Right cardiac atrium (tissue), 5 donors: Measurements from ENCODE around the gene MTHFSD. TPM values are rescaled to one million over a fixed set of nuclear protein-coding genes. Genes with fewer than 3 reads are reported as not detected.
A peak's percentile ranks its signal among the peaks of the same experiment; 100 is the strongest.

Source experiments
- ATAC-seq, 2 donors: fragments of 200-7000 bp; cut with Tn5 transposase; one replicate each; pipeline versions ENCODE4 v1.8.0 to v1.9.1; 2020; ENCODE audit warnings: moderate library complexity in 2 of 2, mild to moderate bottlenecking in 1 of 2
- DNase-seq, 3 donors: peaks; one replicate each; pipeline ENCODE4 v3.0.0-alpha.2; 2020
- H3K27ac ChIP-seq: one replicate; pipeline ENCODE4 v1.5.1; 2013; ENCODE audit warnings: mild to moderate bottlenecking, low read length, control low read depth, moderate library complexity
- H3K27me3 ChIP-seq: one replicate; pipeline ENCODE4 v1.6.1; 2013; ENCODE audit not compliant: control insufficient read depth, insufficient read depth
- H3K4me1 ChIP-seq: one replicate; pipeline ENCODE4 v1.6.1; 2013; ENCODE audit warnings: low read length; ENCODE audit not compliant: control insufficient read depth, insufficient read depth
- H3K4me3 ChIP-seq: one replicate; pipeline ENCODE4 v1.5.1; 2013; ENCODE audit warnings: low read length, control low read depth
- H3K9me3 ChIP-seq: one replicate; pipeline ENCODE4 v1.6.1; 2013; ENCODE audit warnings: low read length; ENCODE audit not compliant: control insufficient read depth
- WGBS: extraction: QIAGEN DNeasy Blood & Tissue Kit; methylation state at CpG from one replicate; pipeline ENCODE4 v1.1.7; 2013; 5-methylcytosine and 5-hydroxymethylcytosine counted together
- intact Hi-C, 4 donors: fragments of 100-400 bp; cut with DNase I; formaldehyde crosslinking; loops; one replicate each; pipeline versions ENCODE4 v1.11.0 to v1.14.0; 2022 to 2023
- polyA plus RNA-seq: library from polyadenylated mRNA; stranded (reverse); fragments of 200-250 nt; gene quantifications from one replicate; pipeline ENCODE4 v1.2.3, GENCODE V29; 2013
- total RNA-seq, 4 donors: library from RNA; stranded (reverse); fragmentation: NEBNext Ultra II Directional; extraction: Animal tissue kit (Norgen Biotek cat#: 25700); gene quantifications; one replicate each; pipeline ENCODE4 v1.2.1, GENCODE V29; 2021
- donor health status: healthy with polysubstance abuse.
- donor health status: DM: no; HTN: yes; CAD: no.
- donor health status: DM: no; HTN: no; CAD: no.
- donor health status: DM: no; HTN: yes; CAD: no; lungs with severe emphysema.
- donor health status: DM: yes; HTN: yes; CAD: no.

Gene MTHFSD
- total and polyA plus RNA-seq, 5 donors, result 8.8 to 14.7 (median 11.2) TPM

DNA sequence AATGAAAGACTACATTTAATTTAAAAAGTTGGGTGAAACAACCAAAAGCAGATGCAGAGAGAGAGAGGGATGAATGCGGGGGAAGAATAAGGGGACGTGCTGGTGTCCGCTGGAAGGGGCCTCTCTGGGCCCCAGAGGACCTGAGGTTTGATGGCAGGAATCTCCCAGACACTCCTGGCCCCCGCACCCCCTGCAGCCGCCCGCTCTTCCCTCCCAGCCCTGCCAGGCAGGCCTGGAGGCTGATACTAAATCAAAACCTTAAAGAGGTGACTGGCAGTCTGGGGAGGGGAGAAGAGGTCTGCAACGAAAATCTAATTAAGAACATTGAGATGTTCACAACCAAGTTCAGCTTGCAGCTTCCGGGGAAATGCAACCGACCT, 25.7 kb upstream of the MTHFSD start:
- no peak for ATAC-seq
- intact Hi-C loops, result no loop called here
- Histone ChIP-seq H3K27ac (no peak overlapping the region), H3K4me3 (no peak overlapping the region), H3K27me3 (no peaks in the 10 kb centered on the region), H3K4me1 (no peaks in the 10 kb centered on the region), H3K9me3 (no peaks in the 10 kb centered on the region)
- 86% methylated on average over 9 of the region's 9 CpGs for whole genome bisulfite sequencing
- no peak for DNase-seq

DNA sequence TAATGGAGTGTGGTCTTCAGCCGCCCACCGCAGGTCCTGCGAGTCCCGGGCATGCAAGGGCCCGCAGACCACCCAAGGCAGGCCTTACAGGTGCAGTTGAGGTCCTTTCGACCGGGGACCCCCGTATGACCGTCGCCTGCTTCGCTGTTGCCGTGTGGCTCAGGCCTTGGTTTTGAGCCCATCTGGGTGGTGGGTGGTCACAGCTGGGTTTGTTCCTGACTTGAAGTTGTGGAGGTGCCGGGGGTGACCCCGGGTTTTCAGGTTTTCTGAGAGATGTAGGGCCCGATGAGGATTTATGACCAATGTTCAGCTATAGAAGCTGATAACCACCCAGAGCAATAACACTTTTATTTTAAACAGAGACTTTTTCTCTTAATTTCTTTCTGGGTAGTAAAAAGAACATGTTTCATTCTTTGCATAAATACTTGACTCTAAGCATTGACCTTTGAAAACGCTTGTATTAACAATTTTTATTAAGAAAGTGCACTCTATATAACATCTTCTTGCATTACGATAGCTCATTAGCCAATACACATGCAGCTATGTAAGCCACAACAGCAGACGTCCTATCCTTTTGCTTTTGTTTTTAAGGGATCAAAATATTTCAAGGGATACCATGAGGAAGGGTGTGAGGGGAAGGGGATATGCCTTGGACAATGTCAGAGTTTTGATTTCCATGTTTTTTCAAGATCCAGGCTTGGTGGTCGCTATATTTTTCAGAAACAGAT, 25.2 kb upstream of the MTHFSD start:
- no peaks in the 10 kb centered on the region for H3K4me1 ChIP-seq
- ATAC-seq (no peak), DNase-seq (no peak)
- no peak overlapping the region for H3K4me3 ChIP-seq
- no peaks in the 10 kb centered on the region for H3K27me3 ChIP-seq
- 72% methylated on average over 19 of the region's 19 CpGs for WGBS
- intact Hi-C loops, result no loop called here
- H3K9me3 ChIP-seq, result no peaks in the 10 kb centered on the region
- no peak overlapping the region for H3K27ac ChIP-seq

DNA sequence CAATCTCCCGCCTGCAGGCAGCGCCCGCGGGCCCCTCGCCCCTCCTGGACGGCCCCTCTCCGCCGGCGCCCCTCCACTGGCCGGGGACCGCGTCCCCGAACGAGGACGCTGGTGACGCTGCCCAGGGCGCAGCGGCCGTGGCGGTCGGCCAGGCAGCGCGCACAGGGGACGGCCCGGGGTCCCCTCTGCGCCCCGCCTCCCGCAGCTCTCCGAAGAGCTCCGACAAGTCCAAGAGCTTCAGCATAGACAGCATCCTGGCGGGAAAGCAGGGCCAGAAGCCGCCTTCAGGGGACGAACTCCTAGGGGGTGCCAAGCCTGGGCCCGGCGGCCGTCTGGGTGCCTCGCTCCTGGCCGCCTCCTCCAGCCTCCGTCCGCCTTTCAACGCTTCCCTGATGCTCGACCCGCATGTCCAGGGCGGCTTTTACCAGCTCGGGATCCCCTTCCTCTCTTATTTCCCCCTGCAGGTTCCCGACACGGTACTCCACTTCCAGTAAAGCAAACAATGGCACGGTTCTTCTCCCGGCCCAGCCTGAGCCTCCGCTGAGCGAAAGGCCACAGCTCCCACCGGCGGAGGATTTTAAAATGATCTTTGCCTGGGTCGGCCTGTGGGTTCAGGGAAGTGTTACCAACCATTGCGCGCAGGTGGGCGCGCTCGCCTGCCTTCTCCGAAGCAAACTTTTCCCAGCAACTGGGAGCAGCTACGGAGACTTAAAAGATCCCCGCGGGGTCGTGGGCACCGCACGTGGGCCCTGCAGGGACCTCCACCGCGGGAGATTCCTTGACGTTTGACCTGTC, 24.4 kb upstream of the MTHFSD start:
- Histone ChIP-seq H3K4me1 (no peaks in the 10 kb centered on the region), H3K27ac (peak overlapping the region; percentile 19), H3K27me3 (no peaks in the 10 kb centered on the region), H3K4me3 (peak overlapping the region; percentile 22), H3K9me3 (no peaks in the 10 kb centered on the region)
- DNase-seq, result peak in 2 of 3 donors; percentile 78 to 80
- intact Hi-C loops, result loop anchor here (5.0 to 10.0 kb wide), 4 partner anchors 85 to 185 kb away; no protein-coding TSS in a partner anchor
- WGBS, result 25% methylated on average over 69 of the region's 69 CpGs
- ATAC-seq, result peak; percentile 5 to 32

DNA sequence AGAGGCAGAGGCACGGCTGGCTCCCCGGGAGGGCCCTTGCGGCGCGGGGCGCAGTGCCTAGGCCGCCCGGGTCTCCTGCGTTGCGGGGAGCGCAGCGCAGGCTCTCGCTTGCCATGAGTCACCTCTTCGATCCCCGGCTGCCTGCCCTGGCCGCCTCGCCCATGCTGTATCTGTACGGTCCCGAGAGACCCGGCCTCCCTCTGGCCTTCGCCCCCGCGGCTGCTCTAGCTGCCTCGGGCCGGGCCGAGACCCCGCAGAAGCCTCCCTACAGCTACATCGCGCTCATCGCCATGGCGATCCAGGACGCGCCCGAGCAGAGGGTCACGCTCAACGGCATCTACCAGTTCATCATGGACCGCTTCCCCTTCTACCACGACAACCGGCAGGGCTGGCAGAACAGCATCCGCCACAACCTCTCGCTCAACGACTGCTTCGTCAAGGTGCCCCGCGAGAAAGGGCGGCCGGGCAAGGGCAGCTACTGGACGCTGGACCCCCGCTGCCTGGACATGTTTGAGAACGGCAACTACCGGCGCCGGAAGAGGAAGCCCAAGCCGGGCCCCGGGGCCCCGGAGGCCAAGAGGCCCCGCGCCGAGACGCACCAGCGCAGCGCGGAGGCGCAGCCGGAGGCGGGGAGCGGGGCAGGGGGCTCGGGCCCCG, 23.7 kb upstream of the MTHFSD start:
- Histone ChIP-seq H3K9me3 (no peaks in the 10 kb centered on the region), H3K27me3 (no peaks in the 10 kb centered on the region), H3K4me1 (no peaks in the 10 kb centered on the region), H3K27ac (peak overlapping the region; percentile 9), H3K4me3 (peak overlapping the region; percentile 22)
- peak; percentile 9 to 56 for ATAC-seq
- intact Hi-C loops, result loop anchor here (5.0 to 10.0 kb wide), 4 partner anchors 86 to 186 kb away; no protein-coding TSS in a partner anchor
- WGBS, result 9% methylated on average over 69 of the region's 69 CpGs
- DNase-seq, result peak; percentile 71 to 81 (median 80)

DNA sequence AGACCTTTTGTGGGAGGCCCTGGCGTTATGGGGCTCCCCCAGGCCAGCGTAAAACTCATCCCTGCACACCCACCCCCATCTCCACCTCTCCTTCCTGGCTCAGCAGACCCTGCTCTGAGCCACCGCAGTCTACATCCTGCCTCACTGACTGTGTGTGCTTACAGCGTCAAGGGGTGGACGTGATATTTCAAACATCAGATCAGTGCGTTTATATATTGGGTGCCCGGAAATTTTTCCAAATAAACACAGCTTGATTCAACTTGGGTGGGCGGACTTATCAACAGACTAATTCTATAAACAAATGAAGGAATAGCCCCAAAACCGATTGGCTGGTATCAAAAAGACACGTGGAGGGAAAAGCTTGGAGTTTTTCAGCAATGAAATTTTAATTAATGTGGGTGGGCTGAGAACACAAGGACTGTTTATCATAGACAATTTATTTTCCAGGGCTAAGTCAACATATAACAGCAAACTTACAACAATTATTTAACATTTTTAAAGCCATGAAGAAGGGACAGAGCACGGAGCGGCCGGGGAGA, 23.1 kb upstream of the MTHFSD start, which contains the start of gene FOXL1:
Gene FOXL1 (plus strand): TSS at position 489 of the 539 bp plus-strand sequence. CDS start 175 bp downstream, outside the sequence.
- Histone ChIP-seq H3K4me3 (peak within 1 kb of the TSS; percentile 22), H3K27ac (peak within 1 kb of the TSS; percentile 62), H3K9me3 (no peaks in the 10 kb centered on the region), H3K27me3 (no peaks in the 10 kb centered on the region), H3K4me1 (no peaks in the 10 kb centered on the region)
- no peak for DNase-seq
- WGBS, result 51% methylated on average over 13 of the region's 13 CpGs
- intact Hi-C loops, result loop anchor here (5.0 to 10.0 kb wide), 4 partner anchors 87 to 187 kb away; no protein-coding TSS in a partner anchor
- ATAC-seq, result peak in 1 of 2 donors; percentile 28

DNA sequence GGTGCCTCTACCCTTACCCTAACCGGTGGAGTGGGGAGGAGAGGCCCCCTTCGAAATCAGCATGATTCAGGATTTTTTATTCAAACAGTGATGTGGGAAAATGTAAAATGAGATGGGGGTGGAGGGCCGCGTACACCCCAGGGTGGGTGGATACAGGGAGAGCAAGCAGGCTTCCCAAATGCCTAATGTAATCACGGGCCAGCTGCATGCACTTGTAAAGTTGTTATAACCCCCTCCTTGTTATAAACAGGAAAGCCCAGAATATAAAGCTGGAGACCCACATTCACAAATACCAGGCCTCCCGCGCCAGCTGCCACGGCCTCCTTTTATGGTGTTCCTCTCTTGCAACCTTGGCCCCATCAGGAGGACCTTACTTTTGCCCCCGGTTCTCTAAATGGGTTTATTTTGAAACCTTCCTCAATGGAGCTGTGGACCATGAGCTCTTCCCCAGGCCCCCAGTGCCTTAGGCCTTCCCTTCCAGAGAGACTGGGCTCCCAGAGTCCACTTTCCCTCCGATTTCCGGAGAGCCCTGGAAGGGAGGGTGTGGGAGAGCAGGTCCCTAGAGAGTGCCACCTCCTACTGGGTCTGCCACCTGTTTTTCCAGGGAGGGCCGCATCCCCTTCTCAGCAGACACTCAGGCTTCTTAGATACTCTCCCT, 22.4 kb upstream of the MTHFSD start:
- H3K4me3 ChIP-seq, result no peak overlapping the region

DNA sequence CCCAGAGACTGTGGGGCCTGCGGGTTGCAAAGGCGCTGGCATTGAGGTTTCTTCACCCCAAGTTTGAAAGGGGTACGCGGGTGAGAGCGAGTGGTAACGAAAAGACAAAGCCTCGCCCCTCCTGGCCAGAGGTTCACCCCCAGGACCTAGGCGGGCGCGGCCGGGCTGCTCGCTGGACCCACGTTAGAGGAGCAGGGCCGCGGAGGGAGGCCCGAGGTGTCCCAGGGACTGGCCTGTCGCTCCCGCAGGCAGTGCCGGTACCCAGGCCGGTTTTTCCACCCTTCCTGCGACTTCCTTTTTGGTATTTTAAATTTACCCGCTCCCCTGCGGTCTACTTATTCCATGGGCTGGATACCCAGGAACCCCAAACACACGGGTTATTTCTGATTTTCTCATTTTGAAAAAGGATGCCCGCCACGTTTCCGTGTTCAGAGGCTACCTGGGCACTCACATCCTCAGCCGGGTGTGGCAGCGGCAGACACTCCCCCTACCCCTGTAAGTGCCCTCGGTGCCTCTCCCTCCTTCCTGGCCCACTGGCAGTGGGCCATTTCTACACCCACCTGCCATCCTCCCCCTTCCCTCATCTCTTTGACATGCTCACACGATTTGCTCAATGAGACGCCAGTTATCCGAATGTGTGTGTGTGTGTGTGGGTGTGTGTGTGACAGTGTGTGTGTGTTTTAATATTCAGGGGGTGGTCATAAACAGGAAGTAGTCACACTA, 21.7 kb upstream of the MTHFSD start:
- 32% methylated on average over 33 of the region's 33 CpGs for whole genome bisulfite sequencing
- peak in 2 of 3 donors; percentile 68 to 71 for DNase-seq
- Histone ChIP-seq H3K4me1 (no peaks in the 10 kb centered on the region), H3K27me3 (no peaks in the 10 kb centered on the region), H3K9me3 (no peaks in the 10 kb centered on the region), H3K4me3 (peak overlapping the region; percentile 49), H3K27ac (no peak overlapping the region)
- intact Hi-C loops, result loop anchor here (5.0 to 10.0 kb wide), 4 partner anchors 88 to 188 kb away; no protein-coding TSS in a partner anchor
- ATAC-seq, result no peak

More for the DNA sequence above, 22.4 kb upstream of the MTHFSD start:
- DNase-seq (no peak), ATAC-seq (no peak)
- 59% methylated on average over 12 of the region's 12 CpGs for WGBS
- no peaks in the 10 kb centered on the region for H3K27me3 ChIP-seq
- no peaks in the 10 kb centered on the region for H3K4me1 ChIP-seq
- intact Hi-C loops, result loop anchor here (5.0 to 10.0 kb wide), 4 partner anchors 87 to 187 kb away; no protein-coding TSS in a partner anchor
- H3K9me3 ChIP-seq, result no peaks in the 10 kb centered on the region
- H3K27ac ChIP-seq, result peak overlapping the region; percentile 62

DNA sequence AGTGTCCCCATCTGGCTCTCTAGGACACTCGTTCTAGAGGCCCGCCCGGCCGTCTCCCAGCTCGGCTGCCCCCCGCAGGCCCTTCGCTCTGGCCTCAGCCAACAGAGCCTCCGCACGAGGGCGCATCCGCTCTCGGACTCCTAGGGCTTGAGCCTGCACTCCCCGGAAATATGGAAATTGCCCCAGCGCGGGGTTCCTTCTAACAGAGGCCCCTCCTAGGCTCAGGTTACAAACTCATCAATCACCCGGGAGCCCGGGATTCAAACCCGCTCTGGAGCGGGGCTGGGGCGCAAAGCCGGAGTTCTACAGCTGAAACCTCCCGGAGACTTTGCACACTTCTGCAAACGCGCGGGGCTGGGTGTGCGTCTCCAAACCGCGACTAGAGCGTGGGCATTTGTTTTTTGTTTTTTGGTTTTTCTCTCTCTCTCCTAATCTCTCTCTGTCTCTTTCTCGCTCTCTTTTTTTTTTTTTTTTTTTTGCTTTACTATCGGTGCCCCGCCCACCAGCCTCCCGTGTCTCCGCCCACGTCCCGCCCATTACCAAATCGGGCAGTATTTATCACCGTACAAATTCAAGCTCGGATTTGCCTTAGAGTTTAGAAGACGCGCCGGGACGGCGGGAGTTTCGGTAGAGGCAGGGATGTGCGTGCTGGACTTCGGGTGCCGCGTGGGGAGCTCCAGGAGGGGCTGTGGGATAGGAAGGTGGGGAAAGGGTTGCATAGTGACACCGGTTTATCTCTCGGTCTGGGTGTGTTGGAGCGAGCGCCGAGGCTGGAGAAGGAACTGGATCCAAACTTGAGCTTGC, 20.9 kb upstream of the MTHFSD start:
- no peaks in the 10 kb centered on the region for H3K4me1 ChIP-seq
- under 1% methylated on average over 54 of the region's 54 CpGs for WGBS
- peak; percentile 84 to 95 (median 93) for DNase-seq
- intact Hi-C loops, result loop anchor here (5.0 to 10.0 kb wide), 4 partner anchors 89 to 189 kb away; no protein-coding TSS in a partner anchor
- H3K9me3 ChIP-seq, result no peaks in the 10 kb centered on the region
- ATAC-seq, result peak; percentile 79 to 83
- H3K4me3 ChIP-seq, result peak overlapping the region; percentile 49
- no peaks in the 10 kb centered on the region for H3K27me3 ChIP-seq
- H3K27ac ChIP-seq, result peak overlapping the region; percentile 31

DNA sequence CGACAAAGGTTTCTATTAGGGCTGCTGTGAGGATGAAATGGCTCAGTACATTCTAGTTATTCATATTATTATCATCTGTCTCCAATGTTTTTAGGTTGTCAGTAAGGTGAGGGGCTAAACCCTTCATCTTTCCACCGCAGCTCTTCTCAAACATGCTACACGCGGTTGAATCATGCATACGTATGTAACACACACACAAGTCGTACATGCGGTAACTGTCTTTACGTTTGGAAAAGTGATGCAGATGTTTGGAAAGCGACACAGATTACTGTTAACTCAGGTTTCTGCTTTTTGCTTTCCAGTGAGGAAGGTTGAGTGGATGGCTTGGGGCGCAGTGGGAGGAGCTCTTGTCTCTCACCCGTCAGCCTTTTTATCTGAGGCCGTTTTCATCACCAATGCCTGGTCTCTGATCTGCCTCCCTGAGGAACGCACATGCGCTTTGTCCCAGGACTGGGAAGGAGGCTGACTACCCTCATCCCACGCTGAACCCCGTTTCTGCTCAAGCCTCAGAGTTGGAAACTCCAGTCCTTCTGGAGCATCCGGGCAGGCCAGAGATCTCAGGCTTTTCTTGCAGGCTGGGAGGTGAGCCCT, 20.2 kb upstream of the MTHFSD start:
- no peak for ATAC-seq
- H3K4me3 ChIP-seq, result peak overlapping the region; percentile 49
- no peak for DNase-seq
- peak overlapping the region; percentile 31 for H3K27ac ChIP-seq
- 49% methylated on average over 17 of the region's 17 CpGs for WGBS
- H3K4me1 ChIP-seq, result no peaks in the 10 kb centered on the region
- no peaks in the 10 kb centered on the region for H3K9me3 ChIP-seq
- H3K27me3 ChIP-seq, result no peaks in the 10 kb centered on the region
- intact Hi-C loops, result loop anchor here (5.0 to 10.0 kb wide), 4 partner anchors 90 to 190 kb away; no protein-coding TSS in a partner anchor
